MM.1S (cell line): Measurements from ENCODE around the gene BPIFB3.

Experiments used
- EZH2phosphoT487 ChIP-seq: fragments of 300-600 bp; sonication (generic); IDR thresholded peaks from 2 replicates; pipeline ENCODE4 v1.6.1; 2018; ENCODE audit warnings: antibody characterized with exemption, low read length
- TF ChIP-seq, protein P1 (sequence below): fragments of 300-600 bp; sonication (generic); IDR thresholded peaks from 2 replicates; pipeline ENCODE4 v1.5.1; 2016; ENCODE audit warnings: antibody characterized with exemption, low read length, mixed read lengths

DNA sequence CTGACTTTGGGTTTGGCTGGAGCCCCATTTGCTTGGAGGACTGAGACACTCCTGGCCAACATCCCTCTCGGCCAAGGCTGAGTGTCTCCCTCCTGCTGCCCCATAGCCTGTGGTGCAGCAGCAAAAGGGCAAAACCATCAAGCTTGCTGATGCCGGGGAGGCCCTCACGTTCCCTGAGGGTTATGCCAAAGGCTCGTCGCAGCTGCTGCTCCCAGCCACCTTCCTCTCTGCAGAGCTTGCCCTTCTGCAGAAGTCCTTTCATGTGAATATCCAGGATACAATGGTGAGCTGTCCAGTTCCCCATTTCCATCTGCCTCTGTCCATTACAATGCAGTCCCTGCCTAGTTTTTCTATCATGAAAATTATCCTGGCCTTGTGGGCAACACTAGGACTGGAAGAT, 16.2 kb upstream of the BPIFB3 start:
- TF ChIP-seq, protein P1, sequence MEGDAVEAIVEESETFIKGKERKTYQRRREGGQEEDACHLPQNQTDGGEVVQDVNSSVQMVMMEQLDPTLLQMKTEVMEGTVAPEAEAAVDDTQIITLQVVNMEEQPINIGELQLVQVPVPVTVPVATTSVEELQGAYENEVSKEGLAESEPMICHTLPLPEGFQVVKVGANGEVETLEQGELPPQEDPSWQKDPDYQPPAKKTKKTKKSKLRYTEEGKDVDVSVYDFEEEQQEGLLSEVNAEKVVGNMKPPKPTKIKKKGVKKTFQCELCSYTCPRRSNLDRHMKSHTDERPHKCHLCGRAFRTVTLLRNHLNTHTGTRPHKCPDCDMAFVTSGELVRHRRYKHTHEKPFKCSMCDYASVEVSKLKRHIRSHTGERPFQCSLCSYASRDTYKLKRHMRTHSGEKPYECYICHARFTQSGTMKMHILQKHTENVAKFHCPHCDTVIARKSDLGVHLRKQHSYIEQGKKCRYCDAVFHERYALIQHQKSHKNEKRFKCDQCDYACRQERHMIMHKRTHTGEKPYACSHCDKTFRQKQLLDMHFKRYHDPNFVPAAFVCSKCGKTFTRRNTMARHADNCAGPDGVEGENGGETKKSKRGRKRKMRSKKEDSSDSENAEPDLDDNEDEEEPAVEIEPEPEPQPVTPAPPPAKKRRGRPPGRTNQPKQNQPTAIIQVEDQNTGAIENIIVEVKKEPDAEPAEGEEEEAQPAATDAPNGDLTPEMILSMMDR = no peak
- no peak for TF ChIP-seq EZH2phosphoT487
